T-helper 17 cell (primary cell): ENCODE results near the gene BCS1L. TPM values are rescaled to one million over a fixed set of nuclear protein-coding genes. Genes with fewer than 3 reads are reported as not detected.
A peak's percentile ranks its signal among the peaks of the same experiment; 100 is the strongest.

ENCODE experiments used
- ATAC-seq: fragments of 150-1000 bp; cut with Tn5 transposase; 2 replicates; pipeline ENCODE4 v1.10.0; 2021; ENCODE audit warnings: mild to moderate bottlenecking, moderate library complexity
- DNase-seq, 3 donors: peaks; one replicate each; pipeline versions ENCODE4 v3.0.0 to v3.0.0-alpha.2; 2020 to 2021
- H3K9me3 ChIP-seq: one replicate; pipeline ENCODE4 v1.7.0; 2013; ENCODE audit warnings: low read length, mild to moderate bottlenecking; ENCODE audit not compliant: control insufficient read depth, poor library complexity, severe bottlenecking
- H3K27ac Mint-ChIP-seq: one replicate; pipeline ENCODE4 v1.8.0; 2022; ENCODE audit warnings: mild to moderate bottlenecking, moderate library complexity, mixed read lengths
- H3K27me3 Mint-ChIP-seq: one replicate; pipeline ENCODE4 v1.8.0; 2022; ENCODE audit warnings: mixed read lengths
- H3K36me3 Mint-ChIP-seq: one replicate; pipeline ENCODE4 v1.8.0; 2022; ENCODE audit warnings: low read depth, mixed read lengths
- H3K4me1 Mint-ChIP-seq: one replicate; pipeline ENCODE4 v1.8.0; 2022; ENCODE audit warnings: mild to moderate bottlenecking, mixed read lengths
- H3K4me3 Mint-ChIP-seq: one replicate; pipeline ENCODE4 v1.8.0; 2022; ENCODE audit warnings: mild to moderate bottlenecking, moderate library complexity, mixed read lengths
- total RNA-seq, 4 donors: library from RNA in 2 of 4; stranded (reverse) in 2 of 4; gene quantifications; one replicate each; pipeline ENCODE4 v1.2.3 and lab custom pipeline; 2022 to 2026

BCS1L gene
- total RNA-seq, 2 donors from 2014 or later: 24.1 to 31.8 TPM

- H3K36me3 Mint-ChIP-seq: peaks cover under 1% of the 10 kb centered on the region
- ATAC-seq (no peak), DNase-seq (no peak)
Observed at GRCh38 chr2:218642786-218643185, 16.7 kb upstream of the BCS1L start.

GRCh38 chr2:218643751-218644310 is 15.7 kb upstream of the BCS1L start:
- Mint-ChIP-seq H3K27me3 (no peaks in the 10 kb centered on the region), H3K27ac (no peak overlapping the region), H3K36me3 (peaks cover 3% of the 10 kb centered on the region), H3K4me1 (peaks cover 10% of the 10 kb centered on the region), H3K4me3 (no peak overlapping the region)
- ATAC-seq (no peak), DNase-seq (no peak)
- H3K9me3 ChIP-seq: no peaks in the 10 kb centered on the region

More at GRCh38 chr2:218642786-218643185, 16.7 kb upstream of the BCS1L start:
- no peaks in the 10 kb centered on the region for H3K27me3 Mint-ChIP-seq
- H3K27ac Mint-ChIP-seq: no peak overlapping the region
- peaks cover 6% of the 10 kb centered on the region for H3K4me1 Mint-ChIP-seq
- no peak overlapping the region for H3K4me3 Mint-ChIP-seq
- no peaks in the 10 kb centered on the region for H3K9me3 ChIP-seq

GRCh38 chr2:218644721-218645120 is 14.8 kb upstream of the BCS1L start:
- H3K36me3 Mint-ChIP-seq: peaks cover 3% of the 10 kb centered on the region

GRCh38 chr2:218645126-218645525 is 14.4 kb upstream of the BCS1L start:
- ATAC-seq (no peak), DNase-seq (no peak)
- Mint-ChIP-seq H3K4me1 (peaks cover 10% of the 10 kb centered on the region), H3K36me3 (peaks cover 3% of the 10 kb centered on the region), H3K4me3 (no peak overlapping the region), H3K27ac (no peak overlapping the region), H3K27me3 (no peaks in the 10 kb centered on the region)
- H3K9me3 ChIP-seq: no peaks in the 10 kb centered on the region

More at GRCh38 chr2:218644721-218645120, 14.8 kb upstream of the BCS1L start:
- no peaks in the 10 kb centered on the region for H3K9me3 ChIP-seq
- no peak overlapping the region for H3K4me3 Mint-ChIP-seq
- peaks cover 10% of the 10 kb centered on the region for H3K4me1 Mint-ChIP-seq
- H3K27ac Mint-ChIP-seq: no peak overlapping the region
- ATAC-seq (no peak), DNase-seq (no peak)
- no peaks in the 10 kb centered on the region for H3K27me3 Mint-ChIP-seq

- H3K36me3 Mint-ChIP-seq: peaks cover 5% of the 10 kb centered on the region
- peaks cover 8% of the 10 kb centered on the region for H3K4me1 Mint-ChIP-seq
- H3K27ac Mint-ChIP-seq: no peak overlapping the region
- no peaks in the 10 kb centered on the region for H3K9me3 ChIP-seq
- no peaks in the 10 kb centered on the region for H3K27me3 Mint-ChIP-seq
- DNase-seq: peak in 1 of 3 donors; percentile 42
- H3K4me3 Mint-ChIP-seq: no peak overlapping the region
- ATAC-seq: peak; percentile 90
Observed at GRCh38 chr2:218648088-218648786, 11.2 kb upstream of the BCS1L start.

GRCh38 chr2:218648787-218649100 is 10.7 kb upstream of the BCS1L start:
- Mint-ChIP-seq H3K4me1 (peaks cover 8% of the 10 kb centered on the region), H3K36me3 (peaks cover 5% of the 10 kb centered on the region), H3K4me3 (no peak overlapping the region), H3K27me3 (no peaks in the 10 kb centered on the region), H3K27ac (no peak overlapping the region)
- no peaks in the 10 kb centered on the region for H3K9me3 ChIP-seq
- ATAC-seq: peak; percentile 31
- no peak for DNase-seq

- DNase-seq (no peak), ATAC-seq (no peak)
- peaks cover 2% of the 10 kb centered on the region for H3K36me3 Mint-ChIP-seq
- peaks cover 33% of the 10 kb centered on the region for H3K4me1 Mint-ChIP-seq
- no peaks in the 10 kb centered on the region for H3K9me3 ChIP-seq
- no peak overlapping the region for H3K27ac Mint-ChIP-seq
- H3K27me3 Mint-ChIP-seq: no peaks in the 10 kb centered on the region
- H3K4me3 Mint-ChIP-seq: no peak overlapping the region
Observed at GRCh38 chr2:218655751-218656150, 3.7 kb upstream of the BCS1L start.

- Mint-ChIP-seq H3K27me3 (no peaks in the 10 kb centered on the region), H3K4me1 (peaks cover 35% of the 10 kb centered on the region), H3K4me3 (peak overlapping the region; percentile 98), H3K36me3 (peaks cover 2% of the 10 kb centered on the region), H3K27ac (peak overlapping the region; percentile 97)
- DNase-seq (no peak), ATAC-seq (peak; percentile 32)
- H3K9me3 ChIP-seq: no peaks in the 10 kb centered on the region
Observed at GRCh38 chr2:218658671-218659257, 719 bp upstream of the BCS1L start.

- ATAC-seq: no peak
- no peaks in the 10 kb centered on the region for H3K9me3 ChIP-seq
- peaks cover 35% of the 10 kb centered on the region for H3K4me1 Mint-ChIP-seq
- peak overlapping the region; percentile 97 for H3K27ac Mint-ChIP-seq
- DNase-seq: no peak
- no peaks in the 10 kb centered on the region for H3K27me3 Mint-ChIP-seq
- H3K4me3 Mint-ChIP-seq: peak overlapping the region; percentile 98
- H3K36me3 Mint-ChIP-seq: peaks cover 4% of the 10 kb centered on the region
Observed at GRCh38 chr2:218659988-218660358, 490 bp downstream of the BCS1L start.

- Mint-ChIP-seq H3K4me3 (no peak overlapping the region), H3K27ac (no peak overlapping the region)
Observed at GRCh38 chr2:218662377-218662776, 2.9 kb downstream of the BCS1L start.

GRCh38 chr2:218662827-218663226 is 3.3 kb downstream of the BCS1L start:
- ATAC-seq (no peak), DNase-seq (no peak)
- Mint-ChIP-seq H3K4me3 (no peak overlapping the region), H3K4me1 (peaks cover 26% of the 10 kb centered on the region), H3K27ac (no peak overlapping the region), H3K27me3 (no peaks in the 10 kb centered on the region), H3K36me3 (peaks cover 5% of the 10 kb centered on the region)
- no peaks in the 10 kb centered on the region for H3K9me3 ChIP-seq

More at GRCh38 chr2:218662377-218662776, 2.9 kb downstream of the BCS1L start:
- Mint-ChIP-seq H3K27me3 (no peaks in the 10 kb centered on the region), H3K36me3 (peaks cover 5% of the 10 kb centered on the region), H3K4me1 (peaks cover 29% of the 10 kb centered on the region)
- H3K9me3 ChIP-seq: no peaks in the 10 kb centered on the region
- DNase-seq (no peak), ATAC-seq (no peak)

GRCh38 chr2:218663901-218664300 is 4.4 kb downstream of the BCS1L start:
- H3K4me1 Mint-ChIP-seq: peaks cover 16% of the 10 kb centered on the region
- H3K27ac Mint-ChIP-seq: no peak overlapping the region
- H3K27me3 Mint-ChIP-seq: no peaks in the 10 kb centered on the region
- H3K36me3 Mint-ChIP-seq: peaks cover 5% of the 10 kb centered on the region
- no peak overlapping the region for H3K4me3 Mint-ChIP-seq
- H3K9me3 ChIP-seq: no peaks in the 10 kb centered on the region
- ATAC-seq (no peak), DNase-seq (no peak)

- no peak for DNase-seq
- H3K27ac Mint-ChIP-seq: peak overlapping the region; percentile 54
- ATAC-seq: no peak
- peaks cover 9% of the 10 kb centered on the region for H3K4me1 Mint-ChIP-seq
- H3K27me3 Mint-ChIP-seq: no peaks in the 10 kb centered on the region
- peaks cover 2% of the 10 kb centered on the region for H3K36me3 Mint-ChIP-seq
- H3K4me3 Mint-ChIP-seq: no peak overlapping the region
- no peaks in the 10 kb centered on the region for H3K9me3 ChIP-seq
Observed at GRCh38 chr2:218664653-218665052, 5.2 kb downstream of the BCS1L start.
